Measurements from ENCODE around the gene POLR2M. TPM values are rescaled to one million over a fixed set of nuclear protein-coding genes. Genes with fewer than 3 reads are reported as not detected.

Gene POLR2M
- total RNA-seq, 1 experiment from 2014 or later: 86.2 TPM

GRCh38 chr15:57736591-57736990 lies 30.1 kb downstream of the POLR2M start:
- ChIA-PET RAD21 (ENCODE audit: low non-redundant PET in 1 of 2, low total read pairs in 2 of 2, uncharacterized antibody in 2 of 2, unreplicated experiment in 2 of 2) (no interaction called here), POLR2A (no interaction called here)

More at GRCh38 chr15:57736591-57736990, 30.1 kb downstream of the POLR2M start:
- Histone ChIP-seq H3K79me2 (ENCODE audit: insufficient read depth, low read length) (no peaks in the 10 kb centered on the region), H3K36me3 (ENCODE audit: control insufficient read depth in 1 of 2, insufficient read depth in 2 of 2, low read length in 2 of 2) (no peaks in the 10 kb centered on the region), H3K27me3 (ENCODE audit: insufficient read depth, low read length) (no peaks in the 10 kb centered on the region), H3K4me2 (ENCODE audit: low read length) (no peak overlapping the region), H3K9ac (ENCODE audit: low read length) (no peak overlapping the region), H3K4me1 (ENCODE audit: control insufficient read depth in 1 of 2, insufficient read depth in 2 of 2, low read length in 2 of 2) (peaks cover 4% of the 10 kb centered on the region in 2 experiments; a peak in 3 of 4 replicates), H2AFZ (ENCODE audit: low read depth, low read length, poor library complexity, severe bottlenecking) (no peak overlapping the region), H3K27ac (ENCODE audit: low read depth, low read length) (no peak overlapping the region), H3K9me2 (ENCODE audit: insufficient read depth) (no peaks in the 10 kb centered on the region), H3K4me3 (replicated peaks in 1 of 2; ENCODE audit: low read depth in 1 of 2, low read length in 2 of 2) (no peak overlapping the region), H3K9me3 (ENCODE audit: control insufficient read depth in 1 of 2, insufficient read depth in 1 of 2, low read depth in 1 of 2, low read length in 2 of 2) (peaks cover 0 to 6% of the 10 kb centered on the region in 2 experiments; a peak in 1 of 4 replicates), H4K20me1 (ENCODE audit: insufficient read depth) (no peaks in the 10 kb centered on the region)
- CTCF ChIA-PET: no interaction called here
- intact Hi-C loops (cut with micrococcal nuclease): no loop called here
- no peak for ATAC-seq
- no TSS peak for BruUV-seq (replicated peaks)
- DNase-seq (ENCODE audit: low read depth, low spot score): no peak
- no peak for TF ChIP-seq SRF (IDR thresholded peaks at IDR 0.05; ENCODE audit: low read depth)
- TF ChIP-seq TCF7L2 (IDR thresholded peaks at IDR 0.05; ENCODE audit: borderline replicate concordance, extremely low read depth, insufficient read depth, insufficient read length): no peak
- TF ChIP-seq FOSL1 (IDR thresholded peaks at IDR 0.05; ENCODE audit: low read depth): no peak
- TF ChIP-seq CEBPB (IDR thresholded peaks at IDR 0.05; ENCODE audit: low read depth): no peak
- no peak for TF ChIP-seq ZBTB33 (IDR thresholded peaks at IDR 0.05; ENCODE audit: extremely low read depth, insufficient replicate concordance, low read length)
- TF ChIP-seq RAD21 (IDR thresholded peaks at IDR 0.05; ENCODE audit: low read depth): no peak
- TF ChIP-seq EGR1 (IDR thresholded peaks at IDR 0.05; ENCODE audit: low read depth): no peak
- no peak for TF ChIP-seq ZFX (IDR thresholded peaks at IDR 0.05)
- no peak for TF ChIP-seq POLR2A (IDR thresholded peaks at IDR 0.05; ENCODE audit: borderline replicate concordance, extremely low read depth, insufficient read depth, insufficient read length)
- TF ChIP-seq MAX (IDR thresholded peaks at IDR 0.05): no peak
- no peak for TF ChIP-seq REST (IDR thresholded peaks at IDR 0.05; ENCODE audit: low read depth)
- no peak for TF ChIP-seq EZH2phosphoT487 (IDR thresholded peaks at IDR 0.05; ENCODE audit: borderline replicate concordance)
- TF ChIP-seq YY1 (IDR thresholded peaks at IDR 0.05; ENCODE audit: extremely low read depth, insufficient replicate concordance, low read depth, low read length): no peak
- no peak for TF ChIP-seq POLR2AphosphoS5 (IDR thresholded peaks at IDR 0.05; ENCODE audit: low read depth, low read length)
- no peak for TF ChIP-seq CBX3 (IDR thresholded peaks at IDR 0.05; ENCODE audit: low read depth)
- TF ChIP-seq EZH2 (IDR thresholded peaks at IDR 0.05): no peak
- TF ChIP-seq ATF3 (IDR thresholded peaks at IDR 0.05): no peak
- no peak for TF ChIP-seq JUND (IDR thresholded peaks at IDR 0.05)

Measured in HCT116 (cell line).